ENCODE data around the gene ABTB2.
A peak's percentile ranks its signal among the peaks of the same experiment; 100 is the strongest.
"Not testable (repeated sequence)": the region's sequence is repeated elsewhere in the genome, so short reads cannot be mapped to it uniquely, and the experiment has no call there.

ABTB2 gene

GRCh38 chr11:34181856-34182405 is 175.9 kb downstream of the ABTB2 start:
- DNase-seq, result no peak

- no peak for DNase-seq
These were observed 176.6 kb downstream of the ABTB2 start for GRCh38 chr11:34181251-34181650.

- DNase-seq, result not testable (repeated sequence)
These were observed 177.0 kb downstream of the ABTB2 start for GRCh38 chr11:34180814-34181165.

- no peak for DNase-seq
These were observed 177.6 kb downstream of the ABTB2 start for GRCh38 chr11:34180040-34180813.

- no peak for DNase-seq
These were observed 178.7 kb downstream of the ABTB2 start for GRCh38 chr11:34179026-34179675.

- no peak for DNase-seq
These were observed 179.5 kb downstream of the ABTB2 start for GRCh38 chr11:34178209-34178821.

- no peak for DNase-seq
These were observed 181.0 kb downstream of the ABTB2 start for GRCh38 chr11:34176751-34177209.

- no peak for DNase-seq
These were observed 182.4 kb downstream of the ABTB2 start for GRCh38 chr11:34175284-34176019.

GRCh38 chr11:34174412-34175041 is 183.3 kb downstream of the ABTB2 start:
- DNase-seq, result peak; percentile 92

GRCh38 chr11:34173050-34173449 is 184.8 kb downstream of the ABTB2 start:
- DNase-seq, result no peak

- DNase-seq, result no peak
These were observed 188.1 kb downstream of the ABTB2 start for GRCh38 chr11:34169686-34170085.

GRCh38 chr11:34168642-34169420 is 189.0 kb downstream of the ABTB2 start:
- DNase-seq, result no peak

- no peak for DNase-seq
These were observed 189.8 kb downstream of the ABTB2 start for GRCh38 chr11:34167961-34168360.

- no peak for DNase-seq
These were observed 190.7 kb downstream of the ABTB2 start for GRCh38 chr11:34166806-34167740.

- no peak for DNase-seq
These were observed 191.8 kb downstream of the ABTB2 start for GRCh38 chr11:34165786-34166555.

- no peak for DNase-seq
These were observed 192.7 kb downstream of the ABTB2 start for GRCh38 chr11:34165121-34165520.

- no peak for DNase-seq
These were observed 195.0 kb downstream of the ABTB2 start for GRCh38 chr11:34162856-34163255.

GRCh38 chr11:34162493-34162820 is 195.4 kb downstream of the ABTB2 start:
- DNase-seq, result no peak

GRCh38 chr11:34161812-34162492 is 195.9 kb downstream of the ABTB2 start:
- no peak for DNase-seq
